ACHN (cell line): Measurements from ENCODE around the gene HOTAIR.

ENCODE experiments used
- DNase-seq: peaks from one replicate; pipeline ENCODE4 v3.0.0-alpha.2; 2015
- in situ Hi-C: cut with HindIII; loops from 2 replicates; pipeline ENCODE4 v1.10.0; 2017; ENCODE audit warnings: low sequenced_read_pairs, low pct_ligation_motif_present, low pct_unique_long_range_greater_than_20kb

HOTAIR gene

DNA sequence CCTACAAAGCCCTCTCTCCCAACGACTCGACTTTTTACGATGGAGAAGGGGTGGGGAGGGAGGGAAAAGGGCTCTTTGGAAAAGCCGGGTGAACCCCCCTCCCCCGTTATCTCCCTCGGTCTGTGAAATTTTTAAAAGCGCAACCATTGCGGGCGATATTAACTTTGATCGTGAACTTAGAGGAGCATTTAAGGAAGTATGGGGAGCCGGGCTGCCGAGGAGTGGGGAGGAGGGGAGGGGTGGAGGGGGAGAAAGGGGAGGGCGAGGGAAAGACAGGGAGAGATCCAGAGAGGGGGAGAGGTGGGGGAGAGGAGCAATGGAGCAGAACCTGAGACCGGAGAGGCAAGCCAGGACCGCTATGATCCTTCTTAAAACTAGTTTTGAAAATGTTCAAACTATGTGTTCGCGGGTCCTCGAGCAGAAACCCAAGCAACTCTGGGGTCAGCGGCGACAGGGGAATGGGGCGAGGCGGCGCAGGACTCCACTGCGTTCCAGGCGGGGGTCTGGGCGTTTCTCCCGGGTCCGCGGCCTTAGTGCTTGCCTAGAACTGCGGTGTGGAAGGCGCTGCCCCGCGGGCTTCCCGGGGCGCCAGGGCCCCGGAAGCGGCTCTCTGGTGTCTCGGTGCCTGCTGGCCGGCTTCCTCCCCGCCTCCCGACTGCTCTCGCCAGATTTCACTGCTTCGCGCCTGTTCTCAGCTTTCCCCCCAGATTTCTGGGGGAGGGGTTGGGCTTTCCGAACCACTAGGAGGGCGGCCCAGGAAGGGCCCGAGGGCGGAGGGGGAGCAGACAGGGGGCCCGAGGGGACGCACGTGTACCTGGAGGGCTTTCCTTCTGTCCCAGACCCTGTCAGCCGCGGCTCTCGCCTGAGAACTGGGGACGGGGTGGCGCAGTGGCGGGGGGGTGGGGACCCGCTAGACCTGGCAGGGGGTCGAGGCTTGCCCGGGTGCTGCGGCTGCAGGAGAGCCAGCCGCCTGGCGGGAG lies at the start of gene HOTAIR:
TSS of gene HOTAIR (minus strand) at position 871 of the 980 bp plus-strand sequence.
- in situ Hi-C loops, result no loop called here
- DNase-seq, result peak; percentile 76

DNA sequence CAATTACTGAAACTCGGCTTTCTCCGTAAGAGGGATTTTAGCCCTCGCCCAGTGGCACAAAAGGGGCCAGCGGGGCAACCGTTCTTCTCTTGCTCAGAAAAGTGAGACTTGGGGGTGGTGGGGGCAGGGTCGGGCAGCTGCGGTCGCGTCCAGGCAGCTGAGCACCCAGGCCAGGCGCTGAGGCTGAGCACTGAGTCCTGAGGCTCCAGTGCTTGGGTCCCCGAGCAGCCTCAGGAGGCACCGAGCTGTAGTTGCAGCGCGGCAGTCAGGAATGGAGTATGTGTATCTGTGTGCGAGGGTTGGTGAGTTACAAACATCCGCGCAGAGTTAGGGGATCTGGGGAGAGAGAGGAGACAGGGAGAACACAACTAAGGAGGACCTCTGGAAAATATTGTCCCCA lies 49.4 kb upstream of the HOTAIR start:
- in situ Hi-C loops, result no loop called here
- no peak for DNase-seq

DNA sequence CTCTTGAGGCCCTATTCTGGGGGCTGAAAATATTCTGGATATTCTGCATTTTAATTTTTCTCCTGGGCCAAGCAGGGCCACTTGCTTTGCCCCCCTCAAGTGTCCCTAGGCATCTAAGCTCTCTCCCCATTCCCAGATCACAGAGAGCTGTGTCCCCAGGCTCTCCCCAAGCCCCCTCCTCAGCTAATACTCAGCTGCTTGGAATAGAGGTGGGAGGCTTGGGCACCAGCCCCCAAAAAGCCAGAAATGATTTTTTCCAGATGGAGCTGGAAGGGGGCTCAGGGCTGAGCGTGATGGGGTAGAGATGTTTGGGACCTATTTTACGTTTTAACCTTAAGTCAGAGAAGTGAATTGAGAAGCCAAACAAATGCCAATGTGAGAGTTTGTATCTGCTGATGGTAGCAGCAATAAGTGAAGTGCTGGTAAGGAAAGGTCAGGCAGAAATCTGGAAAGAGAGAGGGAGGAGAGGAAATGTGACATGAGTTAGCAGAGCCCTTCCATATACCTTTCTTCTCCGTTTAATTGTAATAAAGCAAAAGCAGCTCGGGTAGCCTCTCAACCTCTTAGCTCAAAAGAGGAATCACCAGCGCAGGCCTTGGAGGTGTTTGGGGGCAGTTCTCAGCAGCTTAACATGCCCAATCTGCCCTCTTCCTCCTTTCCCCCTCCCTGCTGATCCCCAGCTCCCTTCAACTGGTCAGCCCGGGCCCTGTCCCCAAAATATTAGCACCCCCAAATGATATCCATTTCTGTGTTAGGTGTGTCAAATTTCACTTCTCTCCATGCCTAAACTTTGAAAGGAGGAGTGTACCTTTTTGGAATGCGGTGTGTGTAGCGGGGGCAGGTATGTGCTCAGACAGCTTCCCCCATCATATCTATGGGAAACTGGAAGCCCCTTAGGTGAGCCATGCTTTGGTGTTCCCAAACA lies 48.5 kb upstream of the HOTAIR start:
- DNase-seq, result no peak
- in situ Hi-C loops, result no loop called here

DNA sequence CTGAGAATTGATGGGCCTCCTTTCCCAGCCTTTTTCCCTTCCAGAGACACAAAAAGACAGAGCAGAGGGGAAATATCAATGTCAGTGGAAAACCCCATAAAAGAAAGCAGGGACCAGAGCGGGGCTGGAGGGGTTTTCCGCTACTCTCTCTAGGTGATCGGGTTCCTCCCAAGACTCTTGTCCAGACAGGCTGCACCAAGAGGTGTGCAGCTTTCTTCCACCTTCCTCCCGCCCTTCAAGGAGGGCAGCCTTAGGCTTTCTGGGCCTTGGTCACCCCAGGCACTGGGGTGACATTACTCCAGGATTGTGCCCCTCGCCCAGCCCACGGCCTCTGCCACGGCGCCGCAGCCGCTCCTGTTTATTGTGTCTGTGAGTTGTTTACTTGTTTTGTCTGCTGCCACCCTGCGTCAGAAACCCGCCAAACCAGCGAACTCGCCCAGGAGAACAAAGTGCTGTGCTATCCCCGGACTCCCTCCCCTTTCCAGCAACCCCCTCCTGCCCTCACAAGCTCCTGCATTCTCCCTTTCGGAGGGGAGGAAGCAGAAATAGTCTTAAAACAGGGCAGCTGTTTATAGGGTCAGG lies 46.8 kb upstream of the HOTAIR start:
- DNase-seq, result no peak
- in situ Hi-C loops, result no loop called here

DNA sequence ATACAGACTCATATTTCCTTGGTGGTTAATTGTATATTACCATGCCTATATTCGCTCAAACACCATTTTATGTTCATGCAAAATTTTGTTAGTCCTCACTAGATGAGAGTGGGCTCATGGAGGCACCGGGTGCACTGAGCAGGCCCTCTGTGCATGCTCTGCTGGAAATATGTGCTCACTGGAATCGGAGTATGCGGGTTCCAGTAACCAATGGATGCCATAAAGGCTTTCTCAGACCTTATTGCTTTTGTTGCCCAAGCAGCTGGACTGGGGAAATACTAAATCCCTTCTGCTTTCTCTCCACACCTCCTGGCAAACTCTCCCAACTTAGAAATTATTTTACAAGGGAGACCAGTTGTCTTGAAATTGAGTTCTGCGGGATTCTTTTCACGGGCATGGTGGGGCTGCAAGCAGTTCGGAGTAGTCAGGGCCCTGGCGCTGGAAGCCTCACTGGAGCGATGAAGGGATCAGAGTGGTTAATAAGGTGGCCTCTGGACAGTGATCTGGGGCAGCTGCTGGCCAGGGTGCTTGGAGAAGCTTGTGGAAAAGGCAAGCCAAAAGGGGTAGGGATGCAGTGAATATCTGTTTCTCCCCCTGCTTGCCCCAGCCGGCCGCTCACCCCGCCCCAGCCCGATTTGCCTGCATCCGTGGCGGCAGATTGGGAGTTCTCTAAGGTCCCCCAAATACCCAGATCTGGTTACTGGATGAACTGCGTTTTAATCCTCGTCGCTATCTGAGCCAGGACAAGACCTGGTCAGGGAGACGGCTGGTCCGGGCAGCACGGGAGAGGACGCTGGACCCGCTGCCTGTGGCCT lies 46.0 kb upstream of the HOTAIR start:
- DNase-seq, result no peak
- in situ Hi-C loops, result no loop called here

DNA sequence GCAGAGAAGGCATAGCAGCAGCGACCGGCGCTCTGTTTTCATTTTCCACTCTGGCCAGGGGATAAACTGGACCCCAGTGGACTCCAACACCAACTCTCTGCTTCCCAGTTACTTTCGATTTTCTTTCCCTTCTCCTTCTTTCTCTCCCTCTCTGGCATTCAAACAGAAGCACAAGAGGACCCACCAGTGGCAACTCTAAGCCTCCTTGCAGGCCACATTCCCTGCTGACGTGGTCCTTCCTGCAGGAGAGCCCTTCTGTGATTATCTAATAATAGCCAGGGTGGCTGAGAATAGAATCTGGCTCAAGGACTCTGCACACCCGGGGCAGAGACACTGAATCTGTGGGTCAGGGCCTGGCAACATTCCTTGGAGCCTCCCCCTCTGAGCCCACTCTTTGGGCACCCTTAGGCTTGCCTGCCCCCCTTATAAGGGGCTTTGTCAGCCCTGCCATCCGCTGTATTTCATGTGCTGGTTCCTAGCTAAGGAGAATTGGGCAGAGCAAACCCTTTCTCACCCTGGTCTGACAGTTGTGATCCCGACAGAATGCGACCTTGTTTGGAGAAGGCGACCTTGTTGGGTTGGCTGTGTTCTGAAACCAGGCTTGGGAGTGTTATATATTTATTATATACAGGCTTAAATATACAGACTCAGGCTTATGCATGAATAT lies 45.3 kb upstream of the HOTAIR start:
- in situ Hi-C loops, result no loop called here

DNA sequence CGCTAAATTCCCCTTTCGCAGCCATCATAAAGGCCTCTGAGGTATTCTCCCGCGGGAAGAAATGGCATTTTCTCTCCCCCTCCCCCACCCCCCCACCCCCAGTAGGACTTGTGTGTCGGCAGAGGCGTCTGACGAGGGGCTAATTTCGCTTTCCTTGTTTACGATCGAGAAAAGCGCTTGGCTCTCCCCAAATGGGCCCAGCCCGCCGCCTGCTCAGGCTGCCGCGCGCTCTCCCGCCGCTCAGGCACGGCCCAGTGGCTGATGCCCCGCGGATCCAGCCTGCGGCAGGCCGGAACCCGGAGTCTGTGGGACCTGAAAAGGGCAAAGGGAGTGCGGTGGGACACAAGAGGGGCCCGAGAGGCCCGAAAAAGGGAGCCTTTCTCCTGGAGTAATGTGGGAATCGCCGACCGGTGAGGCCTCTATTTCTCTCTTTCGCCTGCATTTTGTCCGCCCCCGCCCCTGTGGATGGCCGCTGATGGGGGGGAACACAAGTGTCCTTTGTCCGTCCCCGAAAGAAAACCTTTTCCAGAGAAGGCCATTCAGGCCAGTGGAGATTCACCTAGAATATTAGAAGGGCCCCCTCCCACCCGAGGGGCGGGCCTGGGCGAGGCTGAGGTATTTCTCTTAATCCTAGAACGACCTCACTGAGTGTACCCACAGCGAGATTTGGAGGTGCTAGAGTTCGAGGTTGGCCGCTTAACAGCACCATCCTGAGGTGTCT lies 44.5 kb upstream of the HOTAIR start:
- in situ Hi-C loops, result no loop called here
- peak; percentile 39 for DNase-seq

More for the DNA sequence above, 45.3 kb upstream of the HOTAIR start:
- peak; percentile 37 for DNase-seq

DNA sequence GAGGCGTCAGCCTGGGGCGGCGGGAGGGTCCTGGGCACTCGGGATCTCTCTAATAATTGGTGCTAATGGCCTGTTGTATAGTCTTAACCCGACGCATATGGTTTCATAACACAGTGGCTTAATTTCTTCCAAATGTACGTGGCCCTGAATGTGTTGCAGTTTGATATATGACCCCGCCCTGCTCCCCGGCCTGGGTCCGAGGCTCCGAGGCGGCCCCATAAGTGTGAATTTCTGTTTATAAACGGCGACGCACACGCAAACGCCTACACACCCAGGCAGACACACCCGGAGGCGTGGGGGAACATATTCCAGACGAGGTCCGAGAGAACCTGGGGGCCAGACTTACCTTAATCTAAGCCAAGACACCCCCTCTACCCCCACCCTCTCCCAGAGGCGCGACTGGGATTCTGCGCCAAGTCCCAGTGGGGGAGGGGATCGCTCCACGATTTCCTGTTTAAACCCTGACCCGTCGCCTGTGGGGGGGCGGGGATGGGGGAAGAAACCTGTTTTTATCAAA lies 43.8 kb upstream of the HOTAIR start:
- peak; percentile 60 for DNase-seq
- in situ Hi-C loops, result no loop called here

DNA sequence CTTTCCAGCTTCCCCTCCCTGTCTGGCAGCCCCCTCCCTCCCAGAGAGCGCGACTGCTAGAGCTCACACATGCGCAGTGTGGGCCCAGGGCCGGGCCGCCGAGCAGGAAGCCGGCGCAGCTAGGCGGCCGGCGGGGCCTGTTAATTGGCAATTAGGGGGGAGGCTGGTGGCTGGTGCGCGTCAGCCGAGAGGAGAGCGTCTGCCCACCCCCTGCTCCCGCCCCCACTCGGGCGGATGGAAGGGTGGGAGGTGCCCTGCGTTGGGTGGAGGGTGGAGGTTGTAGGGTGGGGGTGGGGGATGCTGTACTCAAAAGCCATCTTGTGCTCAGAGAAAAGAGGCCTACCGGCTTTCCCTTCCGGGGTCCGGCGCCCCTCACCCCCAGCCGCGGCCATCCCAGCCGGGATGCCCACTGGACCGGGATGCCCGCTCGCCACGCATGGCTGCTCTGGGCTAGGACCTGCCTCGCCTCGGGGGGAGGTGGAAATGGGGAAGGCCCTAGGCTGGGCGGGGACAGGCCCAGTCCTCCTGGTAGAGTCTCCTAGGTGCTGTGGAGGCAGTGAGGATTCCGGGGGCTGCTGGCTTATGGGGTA lies 43.2 kb upstream of the HOTAIR start:
- in situ Hi-C loops, result no loop called here
- peak; percentile 99 for DNase-seq

DNA sequence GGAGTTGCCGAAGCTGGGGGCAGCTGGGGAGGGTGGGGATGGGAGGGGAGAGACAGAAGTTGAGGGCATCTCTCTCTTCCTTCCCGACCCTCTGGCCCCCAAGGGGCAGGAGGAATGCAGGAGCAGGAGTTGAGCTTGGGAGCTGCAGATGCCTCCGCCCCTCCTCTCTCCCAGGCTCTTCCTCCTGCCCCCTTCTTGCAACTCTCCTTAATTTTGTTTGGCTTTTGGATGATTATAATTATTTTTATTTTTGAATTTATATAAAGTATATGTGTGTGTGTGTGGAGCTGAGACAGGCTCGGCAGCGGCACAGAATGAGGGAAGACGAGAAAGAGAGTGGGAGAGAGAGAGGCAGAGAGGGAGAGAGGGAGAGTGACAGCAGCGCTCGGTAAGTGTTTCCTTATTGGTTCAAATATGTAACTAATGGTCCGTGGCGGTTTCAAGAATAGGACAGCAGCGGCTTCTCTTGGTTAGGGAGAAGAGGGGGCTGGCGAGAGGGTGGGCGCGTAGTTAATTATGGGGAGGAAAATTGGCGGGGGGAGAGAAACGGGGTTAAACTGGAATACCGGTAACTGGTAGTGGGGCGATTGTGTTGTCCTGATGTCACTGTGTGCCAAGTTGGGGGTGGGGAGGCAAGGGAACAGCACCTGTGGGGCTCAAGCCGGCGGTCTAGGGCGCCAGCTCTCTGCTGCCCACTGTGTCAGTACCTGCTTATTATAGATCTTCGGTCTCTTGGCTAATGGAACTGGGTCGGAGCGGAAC lies 42.5 kb upstream of the HOTAIR start:
- DNase-seq, result peak; percentile 85
- in situ Hi-C loops, result no loop called here

DNA sequence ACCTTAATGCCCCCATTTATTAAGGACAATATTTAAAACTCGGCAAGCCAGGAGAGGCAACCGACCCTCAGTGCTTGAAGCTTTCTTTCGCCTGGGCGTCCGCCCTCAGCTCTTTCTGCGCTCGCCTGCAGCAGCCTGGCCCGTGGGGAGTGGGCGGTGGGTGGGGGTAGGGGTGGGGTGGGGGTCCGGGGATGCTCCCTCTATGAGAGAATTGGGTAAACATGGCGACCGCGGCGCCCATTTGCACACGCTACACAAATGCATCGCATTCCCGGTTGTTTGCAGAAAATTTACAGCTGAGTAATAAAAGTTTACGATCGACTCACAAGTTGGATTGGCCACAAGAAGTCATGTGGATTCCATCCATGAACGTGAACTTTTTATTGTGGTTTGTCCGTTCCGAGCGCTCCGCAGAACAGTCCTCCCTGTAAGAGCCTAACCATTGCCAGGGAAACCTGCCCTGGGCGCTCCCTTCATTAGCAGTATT lies 41.8 kb upstream of the HOTAIR start:
- peak; percentile 94 for DNase-seq
- in situ Hi-C loops, result no loop called here

DNA sequence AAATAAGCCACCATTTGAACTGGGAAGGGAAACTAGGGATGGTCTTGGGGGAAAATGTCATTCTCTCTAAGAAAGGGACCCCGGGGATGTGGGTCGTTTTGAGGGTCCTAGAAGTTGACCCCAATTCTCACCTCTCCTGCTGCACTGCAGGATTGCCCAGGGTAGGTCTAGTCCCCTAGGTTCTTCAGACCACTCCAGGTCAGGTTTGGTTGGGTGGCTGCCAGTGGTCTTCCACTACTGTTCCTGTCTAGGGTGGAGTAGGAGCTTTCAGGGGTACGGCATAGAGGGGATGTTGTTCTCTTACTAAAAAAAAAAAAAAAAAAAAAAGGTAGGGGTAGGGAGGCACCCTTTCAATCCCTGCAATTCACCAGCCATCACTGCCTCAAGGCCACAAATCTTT lies 41.3 kb upstream of the HOTAIR start:
- DNase-seq, result no peak
- in situ Hi-C loops, result no loop called here

DNA sequence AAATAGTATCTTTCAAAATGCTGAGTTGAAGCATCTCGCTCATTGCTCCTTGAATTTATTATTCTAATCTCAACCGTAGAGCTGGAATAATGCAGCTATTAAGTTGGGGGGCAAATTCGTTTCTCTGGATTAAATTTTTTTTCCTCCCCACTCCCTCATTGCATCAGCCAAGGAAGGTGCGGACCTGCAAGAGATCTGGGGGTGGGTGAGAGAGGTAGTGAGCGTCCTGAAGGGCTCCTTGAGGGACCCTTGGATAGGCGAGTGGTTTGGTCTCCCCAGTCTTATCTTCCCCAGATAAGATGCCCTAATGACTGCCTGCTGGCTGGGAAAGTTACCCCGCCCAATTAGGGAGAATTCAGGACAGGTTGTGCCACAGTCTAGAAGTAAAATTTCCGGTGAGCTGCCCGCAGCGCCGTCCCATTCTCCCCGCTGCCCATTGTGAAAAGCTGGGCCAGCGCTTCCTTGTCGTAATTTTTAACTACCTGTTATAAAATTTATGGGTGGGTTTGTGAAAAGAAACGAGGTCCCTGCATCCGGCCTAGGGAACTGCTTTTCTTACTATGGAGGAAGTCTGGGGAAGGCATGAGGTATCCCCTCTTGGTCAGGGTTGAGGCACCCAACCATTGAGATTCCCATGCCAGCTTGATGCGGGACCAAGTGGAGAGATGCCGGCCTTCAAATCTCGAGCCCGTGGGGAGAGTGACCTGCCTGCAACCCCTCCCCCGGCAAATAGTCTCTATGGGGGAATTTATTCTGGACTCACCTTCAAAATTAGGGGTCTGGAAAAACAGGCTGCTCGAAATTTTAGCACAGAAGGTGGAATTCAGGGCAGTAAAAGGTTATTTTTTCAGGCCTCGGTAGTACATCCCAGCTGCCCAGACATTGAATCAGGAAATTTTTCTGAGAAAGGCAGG lies 40.5 kb upstream of the HOTAIR start:
- no peak for DNase-seq
- in situ Hi-C loops, result no loop called here

DNA sequence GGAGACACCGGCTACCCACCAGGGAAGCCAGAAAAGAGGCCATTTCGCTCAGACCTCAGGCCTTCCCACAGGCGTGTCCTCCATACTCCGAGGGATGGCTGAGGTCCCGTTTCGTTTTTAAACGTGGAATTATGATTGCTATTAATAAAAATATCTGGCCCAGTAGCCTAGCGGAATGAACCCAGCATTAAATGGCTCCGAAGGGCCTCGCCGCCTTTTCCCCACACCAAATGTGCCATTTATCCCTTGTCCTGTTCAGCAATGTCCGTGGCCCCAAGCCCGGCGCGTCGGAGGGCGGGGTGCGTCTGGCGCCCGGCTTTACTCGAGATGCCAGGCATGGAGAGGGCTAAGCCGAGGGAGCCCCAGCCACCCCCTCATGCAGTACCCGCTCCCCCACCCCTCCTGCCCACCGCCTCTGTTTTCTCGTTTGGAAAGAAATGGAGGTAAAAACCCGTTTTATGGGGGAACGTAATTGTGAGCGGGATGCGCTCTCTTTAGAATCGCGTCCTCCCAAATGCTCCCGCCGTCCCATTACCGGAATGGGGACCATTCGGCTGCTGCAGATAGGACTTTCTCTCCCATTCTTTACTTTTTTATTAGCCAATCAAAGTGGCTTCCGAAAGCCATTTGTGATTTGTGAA lies 39.7 kb upstream of the HOTAIR start:
- DNase-seq, result no peak
- in situ Hi-C loops, result no loop called here
